PC-3 (cell line): ENCODE measurements around the gene TRIM68. TPM values are rescaled to one million over a fixed set of nuclear protein-coding genes. Genes with fewer than 3 reads are reported as not detected.
A peak's percentile ranks its signal among the peaks of the same experiment; 100 is the strongest.

ENCODE experiments used
- ATAC-seq: fragments of 200-7000 bp; cut with Tn5 transposase; 2 replicates; pipeline ENCODE4 v1.9.1; 2020; ENCODE audit warnings: mild to moderate bottlenecking, moderate library complexity
- BruUV-seq: library from RNA; stranded (reverse); fragments of 400-500 nt; replicated peaks from 2 replicates; lab custom pipeline; 2021; lab: Mats Ljungman, UMichigan
- CTCF ChIA-PET: fragments of 300-600 bp; sonication (Branson Sonifier 250); formaldehyde crosslinking; loops from one replicate; lab custom pipeline; 2022; ENCODE audit warnings: antibody characterized with exemption; lab: Charles Lee
- POLR2A ChIA-PET: fragments of 300-600 bp; sonication (Branson Sonifier 250); formaldehyde crosslinking; loops from one replicate; lab custom pipeline; 2022; ENCODE audit warnings: antibody characterized with exemption; ENCODE audit not compliant: unreplicated experiment; lab: Charles Lee
- DNase-seq: peaks from one replicate; pipeline ENCODE4 v3.0.0-alpha.2; 2015
- H2AFZ ChIP-seq: fragments of 300-600 bp; sonication (generic); 2 replicates; pipeline ENCODE4 v1.6.0; 2016; ENCODE audit warnings: antibody characterized with exemption, low read length
- H3F3A ChIP-seq: fragments of 300-600 bp; sonication (generic); one replicate; pipeline ENCODE4 v1.6.0; 2017; ENCODE audit warnings: antibody characterized with exemption, low read length, control low read depth, mild to moderate bottlenecking; ENCODE audit not compliant: unreplicated experiment
- H3K27ac ChIP-seq: fragments of 300-600 bp; sonication (generic); 2 replicates; pipeline ENCODE4 v1.5.1; 2016; ENCODE audit warnings: mild to moderate bottlenecking, low read length
- H3K27me3 ChIP-seq: fragments of 300-600 bp; sonication (generic); 2 replicates; pipeline ENCODE4 v1.6.1; 2016; ENCODE audit warnings: low read length, mixed read lengths
- H3K36me3 ChIP-seq: fragments of 300-600 bp; sonication (generic); 2 replicates; pipeline ENCODE4 v1.6.1; 2016; ENCODE audit warnings: low read depth, mixed run types, low read length, mixed read lengths
- H3K4me1 ChIP-seq: fragments of 300-600 bp; sonication (generic); 2 replicates; pipeline ENCODE4 v1.5.1; 2016; ENCODE audit warnings: low read length; ENCODE audit not compliant: insufficient read depth
- H3K4me2 ChIP-seq: fragments of 300-600 bp; sonication (generic); 2 replicates; pipeline ENCODE4 v1.6.0; 2016; ENCODE audit warnings: low read length
- H3K4me3 ChIP-seq: fragments of 300-600 bp; sonication (generic); 2 replicates; pipeline ENCODE4 v1.5.1; 2016; ENCODE audit warnings: mild to moderate bottlenecking, low read length, mixed read lengths
- H3K79me2 ChIP-seq: fragments of 300-600 bp; sonication (generic); 2 replicates; pipeline ENCODE4 v1.6.1; 2017; ENCODE audit warnings: low read length, mixed read lengths
- H3K9ac ChIP-seq: fragments of 300-600 bp; sonication (generic); 2 replicates; pipeline ENCODE4 v1.6.0; 2016; ENCODE audit warnings: mild to moderate bottlenecking, low read length
- H3K9me2 ChIP-seq: fragments of 300-600 bp; sonication (generic); replicated peaks from 2 replicates; pipeline ENCODE4 v1.6.1; 2016; ENCODE audit warnings: mixed run types, low read length, mixed read lengths
- H3K9me3 ChIP-seq: fragments of 300-600 bp; sonication (generic); 2 replicates; pipeline ENCODE4 v1.6.1; 2016; ENCODE audit warnings: low read length, mixed read lengths
- H4K20me1 ChIP-seq: fragments of 300-600 bp; sonication (generic); 2 replicates; pipeline ENCODE4 v1.6.1; 2016; ENCODE audit warnings: low read length, mixed read lengths
- EZH2 ChIP-seq: fragments of 300-600 bp; sonication (generic); IDR thresholded peaks from one replicate; pipeline ENCODE4 v1.6.1; 2017; ENCODE audit warnings: antibody characterized with exemption, mild to moderate bottlenecking, low read length; ENCODE audit not compliant: unreplicated experiment
- EZH2phosphoT487 ChIP-seq: fragments of 300-600 bp; sonication (generic); IDR thresholded peaks from 2 replicates; pipeline ENCODE4 v1.6.1; 2018; ENCODE audit warnings: mild to moderate bottlenecking, antibody characterized with exemption, low read length, borderline replicate concordance
- intact Hi-C: fragments of 100-400 bp; cut with micrococcal nuclease; formaldehyde crosslinking; loops from 2 replicates; pipeline ENCODE4 v1.9.0; 2023
- total RNA-seq: library from RNA; depleted of rRNA; stranded (reverse); fragments of >200 nt; gene quantifications from 2 replicates; pipeline ENCODE4 v1.2.3, GENCODE V29; 2014
- TF ChIP-seq, protein P1 (sequence below): fragments of 300-600 bp; sonication (generic); conservative IDR thresholded peaks from 2 replicates; pipeline ENCODE4 v1.5.1; 2017; ENCODE audit warnings: antibody characterized with exemption, low read depth, mild to moderate bottlenecking, low read length

Gene TRIM68
- total RNA-seq, 1 experiment from 2014 or later: 6.1 TPM

DNA sequence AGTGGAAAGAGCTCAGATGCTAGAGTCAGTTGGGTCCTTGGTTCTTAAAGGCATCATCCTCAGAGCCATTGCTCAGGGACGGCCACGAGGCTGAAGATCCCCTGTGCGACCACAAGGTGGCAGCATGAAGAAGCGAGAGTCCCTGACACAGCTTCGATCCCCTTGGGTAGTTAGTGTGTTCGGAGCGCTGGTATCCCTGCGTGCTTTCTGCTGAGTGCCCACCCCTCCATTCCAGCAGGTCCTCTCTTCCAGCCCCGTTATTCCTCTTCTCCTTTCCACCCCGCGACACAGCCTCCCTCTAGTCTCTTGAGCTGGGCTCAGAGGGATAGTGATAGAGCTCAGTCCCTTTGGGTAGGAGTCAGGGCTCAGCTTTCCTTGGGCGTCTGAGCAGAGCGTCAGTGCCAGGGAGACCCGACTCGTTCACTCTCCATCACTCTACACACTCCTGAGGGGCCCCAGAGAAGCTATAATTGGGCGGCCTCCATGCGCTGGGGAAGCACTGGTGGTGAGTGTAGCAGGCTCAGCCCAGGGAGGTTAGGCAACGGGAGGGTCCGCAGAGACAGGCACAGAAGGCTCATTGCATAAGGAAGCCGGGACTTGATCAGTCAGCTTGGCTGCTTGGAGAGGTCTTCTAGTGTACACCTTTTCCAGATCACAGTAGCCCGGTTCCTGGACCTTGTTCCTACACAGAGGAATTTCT lies 29.1 kb upstream of the TRIM68 start, which contains the start of gene OR51D1:
Gene OR51D1 (plus strand): TSS at position 516 of the 700 bp plus-strand sequence. CDS start 2,314 bp downstream, outside the sequence.
- Histone ChIP-seq H3K79me2 (no peaks in the 10 kb centered on the region), H3K4me2 (0 out of 2 replicates have a peak within 1 kb of the TSS, but pooled peaks have one; percentile 51), H3K9me2 (no peaks in the 10 kb centered on the region), H3K9ac (no peak within 1 kb of the TSS), H4K20me1 (no peaks in the 10 kb centered on the region), H3F3A (no peaks in the 10 kb centered on the region), H2AFZ (0 out of 2 replicates have a peak within 1 kb of the TSS, but pooled peaks have one; percentile 46), H3K36me3 (no peaks in the 10 kb centered on the region), H3K4me1 (no peaks in the 10 kb centered on the region), H3K27ac (no peak within 1 kb of the TSS), H3K9me3 (no peaks in the 10 kb centered on the region), H3K4me3 (no peak within 1 kb of the TSS), H3K27me3 (no peaks in the 10 kb centered on the region; the same call in 1 of the 2 replicates)
- CTCF ChIA-PET: interaction anchor here (0.6 kb wide), 1 partner anchor 36 kb away, joined by 3 read pairs; no protein-coding TSS in a partner anchor
- POLR2A ChIA-PET: no interaction called here
- intact Hi-C loops: loop anchor here (1.0 kb wide), 1 partner anchor 367 kb away; no protein-coding TSS in a partner anchor
- no peak for TF ChIP-seq EZH2
- TF ChIP-seq, protein P1, sequence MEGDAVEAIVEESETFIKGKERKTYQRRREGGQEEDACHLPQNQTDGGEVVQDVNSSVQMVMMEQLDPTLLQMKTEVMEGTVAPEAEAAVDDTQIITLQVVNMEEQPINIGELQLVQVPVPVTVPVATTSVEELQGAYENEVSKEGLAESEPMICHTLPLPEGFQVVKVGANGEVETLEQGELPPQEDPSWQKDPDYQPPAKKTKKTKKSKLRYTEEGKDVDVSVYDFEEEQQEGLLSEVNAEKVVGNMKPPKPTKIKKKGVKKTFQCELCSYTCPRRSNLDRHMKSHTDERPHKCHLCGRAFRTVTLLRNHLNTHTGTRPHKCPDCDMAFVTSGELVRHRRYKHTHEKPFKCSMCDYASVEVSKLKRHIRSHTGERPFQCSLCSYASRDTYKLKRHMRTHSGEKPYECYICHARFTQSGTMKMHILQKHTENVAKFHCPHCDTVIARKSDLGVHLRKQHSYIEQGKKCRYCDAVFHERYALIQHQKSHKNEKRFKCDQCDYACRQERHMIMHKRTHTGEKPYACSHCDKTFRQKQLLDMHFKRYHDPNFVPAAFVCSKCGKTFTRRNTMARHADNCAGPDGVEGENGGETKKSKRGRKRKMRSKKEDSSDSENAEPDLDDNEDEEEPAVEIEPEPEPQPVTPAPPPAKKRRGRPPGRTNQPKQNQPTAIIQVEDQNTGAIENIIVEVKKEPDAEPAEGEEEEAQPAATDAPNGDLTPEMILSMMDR: peak; percentile 73
- BruUV-seq: no TSS peak
- peak; percentile 73 for DNase-seq
- peak; percentile 92 for ATAC-seq

DNA sequence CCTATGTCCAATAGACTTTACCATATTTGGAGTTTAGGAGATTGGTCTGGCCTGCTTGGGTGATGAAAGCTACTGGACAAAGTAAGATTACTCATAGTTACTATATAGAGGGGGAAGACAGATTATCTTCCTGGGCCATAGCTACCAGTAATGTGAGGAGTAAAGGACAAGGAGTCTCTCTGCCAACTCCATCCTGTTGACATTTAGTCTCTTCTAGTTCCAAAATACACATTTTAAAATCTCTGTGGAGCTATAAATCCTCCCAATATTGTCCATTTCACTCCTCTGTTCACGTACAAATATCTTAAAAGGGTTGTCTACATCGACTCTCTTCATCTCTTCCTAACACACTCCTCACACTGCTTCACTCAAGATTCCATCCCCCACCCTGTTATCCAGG lies 28.1 kb upstream of the TRIM68 start:
- no peak overlapping the region for H3K4me3 ChIP-seq
- no peaks in the 10 kb centered on the region for H4K20me1 ChIP-seq
- intact Hi-C loops: no loop called here
- H3K4me2 ChIP-seq: no peak overlapping the region
- H3K27me3 ChIP-seq: no peaks in the 10 kb centered on the region
- DNase-seq (no peak), ATAC-seq (no peak)
- no peak overlapping the region for H3K9ac ChIP-seq
- H3K79me2 ChIP-seq: no peaks in the 10 kb centered on the region
- BruUV-seq: no TSS peak
- no peaks in the 10 kb centered on the region for H3K9me2 ChIP-seq
- TF ChIP-seq EZH2: no peak
- TF ChIP-seq, protein P1: no peak
- TF ChIP-seq EZH2phosphoT487: no peak
- H3K4me1 ChIP-seq: no peaks in the 10 kb centered on the region
- no peak overlapping the region for H2AFZ ChIP-seq
- no peaks in the 10 kb centered on the region for H3K9me3 ChIP-seq
- no peaks in the 10 kb centered on the region for H3K36me3 ChIP-seq
- ChIA-PET POLR2A (no interaction called here), CTCF (no interaction called here)
- H3F3A ChIP-seq: no peaks in the 10 kb centered on the region
- no peak overlapping the region for H3K27ac ChIP-seq
